ENCODE data around the gene VWC2L.

Gene VWC2L

DNA sequence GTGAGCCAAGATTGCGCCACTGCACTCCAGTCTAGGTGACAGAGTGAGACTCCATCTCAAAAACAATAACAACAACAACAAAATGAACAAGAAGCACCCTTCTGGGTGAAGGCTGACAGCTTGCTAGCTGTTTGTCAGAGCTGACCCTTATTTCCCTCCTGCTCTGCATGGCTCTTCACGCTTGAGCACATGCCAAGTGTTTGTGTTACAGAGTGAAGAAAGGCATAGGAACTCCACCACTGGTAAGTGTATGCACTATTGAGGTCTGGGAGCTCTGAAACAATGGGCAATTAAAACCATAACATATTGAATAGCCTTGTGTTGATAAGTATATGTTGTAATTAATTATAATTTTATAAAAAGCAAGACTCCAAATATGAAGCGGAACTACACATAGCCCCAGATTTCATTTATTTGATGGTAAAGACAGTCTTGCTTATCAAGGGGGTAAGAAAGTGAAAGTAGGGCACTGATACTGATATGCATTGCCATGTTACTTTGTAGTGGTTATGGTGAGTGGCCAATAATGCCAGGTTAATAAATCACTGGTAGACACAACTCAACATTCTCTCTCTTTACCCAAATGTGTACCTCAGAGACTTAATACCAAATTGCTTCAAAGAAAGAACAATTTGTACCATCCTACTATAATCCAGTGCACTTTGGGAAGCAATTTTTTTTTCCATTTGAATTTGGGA is 163.4 kb downstream of the VWC2L start:
- peak in 1 of 42 donors; percentile 10 for DNase-seq
- intact Hi-C loops (cut with DNase I): no loop called here

DNA sequence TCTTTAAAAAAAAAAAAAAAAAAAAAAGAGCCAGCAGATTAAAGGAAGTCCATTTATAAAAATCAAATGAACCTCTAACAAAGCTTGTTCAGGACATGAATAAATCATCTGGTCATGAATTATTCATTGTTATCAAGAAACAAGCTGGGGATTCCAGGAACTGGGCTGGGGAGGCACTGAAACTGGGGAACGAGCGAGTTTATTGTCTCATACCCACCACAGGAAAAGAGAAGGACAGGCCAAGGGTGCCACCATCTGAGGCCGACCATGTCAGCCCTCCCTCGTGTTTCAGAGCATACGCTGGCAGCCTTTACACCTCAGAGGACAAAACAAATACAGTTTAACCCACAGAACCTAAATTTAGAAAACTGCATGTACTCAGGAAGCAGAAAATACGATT is 164.2 kb downstream of the VWC2L start:
- intact Hi-C loops (cut with DNase I): no loop called here
- peak; percentile 44 to 95 (median 81) for DNase-seq

DNA sequence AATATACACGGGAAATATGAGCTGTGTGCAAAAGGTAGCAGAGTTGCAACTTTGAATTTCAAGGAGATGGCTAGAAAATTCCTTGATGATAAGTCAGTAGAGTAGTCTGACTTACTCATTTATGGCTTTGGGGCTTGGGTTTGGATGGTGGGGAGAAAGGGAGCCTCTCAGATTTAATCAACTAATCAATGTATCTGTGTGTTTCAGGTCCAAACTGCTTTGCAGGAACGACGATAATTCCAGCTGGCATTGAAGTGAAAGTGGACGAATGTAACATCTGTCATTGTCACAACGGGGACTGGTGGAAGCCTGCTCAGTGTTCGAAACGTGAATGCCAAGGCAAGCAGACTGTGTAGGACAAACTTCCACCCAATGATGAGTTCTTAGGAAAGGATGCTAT is 164.6 kb downstream of the VWC2L start:
- intact Hi-C loops (cut with DNase I): no loop called here
- peak in 17 of 42 donors; percentile 7 to 61 (median 25) for DNase-seq

DNA sequence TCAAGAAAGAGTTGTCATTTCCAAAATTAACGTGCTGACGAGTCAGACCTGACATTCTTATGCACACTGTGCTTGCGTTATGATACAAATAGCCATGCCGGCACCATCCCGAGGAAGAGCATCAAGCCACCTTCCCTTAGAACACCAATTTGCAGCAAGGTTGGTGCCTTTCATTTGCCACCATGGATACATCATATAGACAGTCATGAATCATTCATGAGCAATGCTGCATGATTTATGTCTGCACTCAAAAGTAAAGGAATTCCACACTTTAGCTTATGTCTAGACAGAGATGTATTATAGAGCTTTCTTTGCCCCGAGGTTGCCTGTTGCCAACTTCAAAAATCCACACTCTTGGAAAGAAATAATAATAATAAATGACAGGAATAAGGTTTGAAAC is 166.9 kb downstream of the VWC2L start:
- DNase-seq: no peak
- intact Hi-C loops (cut with DNase I): no loop called here

DNA sequence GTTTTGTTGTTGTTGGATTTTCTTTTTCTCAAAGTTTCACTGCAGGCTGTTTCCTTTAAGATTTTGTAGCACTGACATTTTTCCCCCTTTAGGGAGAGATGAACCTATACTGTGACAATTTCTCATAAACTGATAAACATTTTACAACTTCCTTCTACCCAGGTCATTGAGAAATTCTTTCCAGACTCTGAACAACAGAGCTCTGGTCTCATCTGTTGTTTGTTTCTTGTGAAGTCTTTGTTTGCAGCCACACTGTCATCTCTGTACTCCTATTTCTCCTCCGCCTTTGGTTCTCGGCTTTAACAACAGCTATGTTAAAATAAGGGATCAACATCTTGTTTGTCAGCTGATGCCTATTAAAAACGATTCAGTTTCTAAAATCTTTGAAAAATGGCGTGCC is 167.6 kb downstream of the VWC2L start:
- DNase-seq: peak in 1 of 42 donors; percentile 8
- intact Hi-C loops (cut with DNase I): no loop called here

DNA sequence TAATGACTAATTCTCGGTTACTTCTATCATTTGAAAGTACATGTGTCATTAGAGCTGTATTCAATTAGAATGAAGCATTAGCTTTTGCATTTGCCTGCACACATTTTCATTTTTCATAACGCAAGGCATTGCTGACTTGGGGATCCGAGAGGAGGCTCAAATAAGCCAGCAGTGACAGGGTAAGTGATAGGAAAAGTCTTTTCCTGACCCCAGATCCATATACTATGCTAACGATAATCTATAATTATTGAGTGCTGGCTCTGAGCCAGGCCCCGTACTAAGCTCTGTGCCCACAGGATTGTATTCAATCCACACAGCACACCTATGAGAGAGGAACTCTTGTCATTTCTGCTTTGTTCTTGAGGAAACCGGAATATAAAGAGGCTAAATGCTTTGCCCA is 168.2 kb downstream of the VWC2L start:
- no peak for DNase-seq
- intact Hi-C loops (cut with DNase I): no loop called here

DNA sequence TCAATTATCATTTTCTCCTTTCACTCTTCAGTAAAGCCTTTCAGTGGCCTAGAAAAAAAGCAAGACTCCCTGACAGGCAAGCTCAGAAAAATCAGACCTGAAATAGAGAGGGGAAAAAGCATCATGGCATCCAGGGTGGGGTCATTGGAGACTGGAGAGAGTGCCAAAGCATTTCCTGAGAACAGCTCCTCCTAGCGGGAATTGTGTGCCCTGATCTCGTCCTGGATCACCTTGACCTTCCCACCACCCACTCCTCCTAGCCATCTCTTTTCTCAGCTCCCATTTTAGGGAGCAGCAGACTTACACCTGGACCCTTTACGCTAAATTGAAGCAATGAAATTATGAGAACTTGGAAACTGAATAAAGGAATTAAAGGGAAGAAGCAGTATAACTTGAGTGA is 176.6 kb downstream of the VWC2L start:
- no peak for DNase-seq
- intact Hi-C loops (cut with DNase I): no loop called here

DNA sequence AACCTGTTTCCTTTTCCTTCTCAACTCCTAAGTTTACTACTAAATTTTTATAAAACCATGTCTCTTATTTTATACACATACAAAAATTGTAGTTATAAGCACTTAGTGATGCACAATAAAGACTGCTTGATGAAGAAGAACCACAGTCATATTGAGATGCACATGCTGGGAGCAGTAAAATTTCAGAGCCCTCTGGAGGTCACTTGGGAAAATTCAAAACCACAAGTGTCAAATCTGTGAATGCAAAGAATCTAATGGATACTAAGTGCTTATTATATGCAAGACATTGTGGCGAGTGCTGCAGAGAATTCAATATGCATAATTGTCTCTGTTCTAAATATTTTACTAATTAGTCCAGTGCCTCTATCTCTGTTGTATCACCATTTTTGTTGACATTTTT is 180.5 kb downstream of the VWC2L start:
- DNase-seq: peak in 1 of 42 donors; percentile 40
- intact Hi-C loops (cut with DNase I): no loop called here

DNA sequence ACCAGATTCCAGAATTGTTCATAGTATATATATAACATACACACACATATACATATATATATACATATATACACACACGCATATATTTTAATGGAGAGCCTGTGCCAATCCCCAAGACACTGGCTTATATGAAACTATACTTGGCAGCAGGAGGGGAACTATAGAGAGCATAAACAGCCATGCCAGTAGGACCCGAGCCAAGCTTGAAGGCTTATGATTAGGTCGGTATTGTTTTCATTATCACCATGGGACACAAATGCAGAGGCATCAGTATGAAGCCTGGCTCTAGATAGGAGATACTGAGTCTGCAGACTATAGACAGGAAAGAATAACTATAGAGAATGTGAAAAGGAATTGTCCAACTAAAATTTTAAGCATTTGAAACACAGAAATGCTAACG is 181.2 kb downstream of the VWC2L start:
- no peak for DNase-seq
- intact Hi-C loops (cut with DNase I): no loop called here

DNA sequence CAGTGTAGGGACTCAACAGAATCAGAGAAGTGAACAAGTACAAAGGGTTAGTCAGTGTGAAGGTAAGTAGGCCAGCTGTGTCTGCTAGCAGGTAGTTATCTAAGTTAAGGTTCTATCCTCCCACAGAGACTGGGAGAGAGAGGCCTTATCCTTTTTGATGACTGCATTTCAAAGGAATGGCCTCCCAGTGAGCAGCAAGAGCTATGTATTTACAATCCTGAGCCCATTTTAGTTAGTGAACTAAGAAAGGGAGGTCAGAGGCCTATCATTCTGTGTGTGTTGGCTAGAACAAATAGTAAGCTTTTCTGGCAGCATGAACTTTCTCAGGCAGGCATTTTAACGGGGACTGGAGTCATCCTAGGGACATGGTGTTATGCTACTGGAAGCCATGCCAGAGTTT is 182.9 kb downstream of the VWC2L start:
- intact Hi-C loops (cut with DNase I): no loop called here
- DNase-seq: no peak

DNA sequence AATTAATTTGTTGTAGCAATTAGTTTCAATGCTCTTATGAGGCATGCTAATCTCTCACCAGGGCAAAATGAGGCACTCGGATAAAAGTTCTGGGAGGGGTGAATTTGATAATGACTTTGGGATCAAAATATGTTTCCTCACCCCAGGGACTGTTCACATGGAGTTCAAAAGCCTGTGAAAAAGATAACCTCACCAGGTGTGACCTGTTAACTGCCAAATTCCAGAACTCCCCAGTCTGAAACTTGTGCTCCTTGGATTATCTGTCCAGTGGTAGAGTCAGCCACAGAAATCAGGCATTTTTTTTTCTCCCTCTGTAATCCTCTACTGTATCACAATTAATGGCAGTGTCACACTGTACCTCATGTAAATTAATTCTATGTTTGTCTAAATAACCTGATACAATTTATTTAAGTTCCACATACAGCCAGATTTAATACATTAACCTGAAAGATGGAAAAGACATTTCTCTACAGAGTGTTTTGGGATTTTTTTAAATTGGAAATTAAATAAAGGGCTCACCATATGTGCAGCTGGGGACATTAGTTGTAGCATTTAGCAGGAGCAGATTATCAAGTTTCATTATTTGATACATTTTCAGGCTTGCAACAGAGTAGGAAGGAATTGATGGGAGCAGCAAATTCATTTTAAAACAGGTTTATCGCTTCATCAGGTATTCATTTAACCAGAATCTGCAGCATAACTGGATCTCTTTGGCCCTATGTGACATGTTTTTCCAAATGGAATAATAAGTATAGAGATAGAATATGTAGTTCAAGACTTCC is 191.2 kb downstream of the VWC2L start:
- DNase-seq: no peak
- intact Hi-C loops (cut with DNase I): no loop called here

DNA sequence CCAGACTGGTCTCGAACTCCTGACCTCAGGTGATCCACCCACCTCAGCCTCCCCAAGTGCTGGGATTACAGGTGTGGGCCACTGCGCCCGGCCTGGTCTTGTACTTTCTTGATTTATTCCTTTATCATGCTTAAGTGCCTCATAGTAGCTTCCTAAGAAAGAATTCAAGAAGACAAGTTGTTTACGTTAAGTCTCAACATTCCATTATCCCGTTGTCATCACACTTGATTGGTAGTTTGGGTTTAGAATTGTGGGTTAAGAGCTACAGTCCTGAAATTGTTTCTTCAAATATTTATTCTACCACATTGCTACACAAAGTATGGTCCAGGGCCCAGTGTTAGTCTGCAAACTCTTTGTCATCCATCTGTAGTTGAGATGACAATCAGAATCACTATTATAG is 194.0 kb downstream of the VWC2L start:
- intact Hi-C loops (cut with DNase I): no loop called here
- DNase-seq: no peak

DNA sequence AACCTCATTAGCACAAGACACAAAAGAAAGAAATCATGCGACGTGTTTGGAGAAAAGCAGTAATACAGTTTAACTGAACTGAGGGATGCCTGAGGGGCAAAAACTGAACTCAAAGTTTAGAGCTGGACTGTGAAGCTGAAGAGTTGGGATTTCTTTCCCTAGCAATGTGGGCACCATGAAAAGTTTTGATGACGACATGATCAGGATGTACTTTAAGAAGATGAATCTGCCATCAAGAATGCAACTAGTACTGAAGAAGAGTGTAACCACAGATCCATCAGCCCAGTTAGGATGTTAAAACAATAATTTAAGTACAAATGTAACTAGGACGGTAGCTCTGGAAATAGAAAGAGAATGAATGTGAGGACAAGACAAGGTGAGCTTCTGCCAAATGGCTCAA is 196.2 kb downstream of the VWC2L start:
- intact Hi-C loops (cut with DNase I): no loop called here
- DNase-seq: no peak

DNA sequence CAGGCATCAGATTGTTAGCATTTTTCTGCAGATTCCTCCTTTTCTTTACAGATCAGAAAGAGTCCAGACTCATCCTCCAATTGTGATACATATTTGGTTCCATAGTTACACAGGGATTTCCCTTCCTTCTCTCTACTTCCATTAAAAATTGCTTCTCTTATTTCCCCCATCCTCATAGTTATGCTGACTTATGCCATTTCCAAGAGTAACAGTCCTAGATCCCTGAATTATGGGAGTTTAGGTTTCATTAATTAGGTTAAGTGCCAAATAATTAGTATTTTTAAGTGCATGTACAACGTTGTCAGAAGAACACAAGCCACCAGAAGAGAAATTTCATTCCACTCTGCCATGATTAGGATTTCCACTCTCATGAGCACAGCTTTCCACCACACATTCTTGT is 200.2 kb downstream of the VWC2L start:
- intact Hi-C loops (cut with DNase I): no loop called here
- DNase-seq: no peak

DNA sequence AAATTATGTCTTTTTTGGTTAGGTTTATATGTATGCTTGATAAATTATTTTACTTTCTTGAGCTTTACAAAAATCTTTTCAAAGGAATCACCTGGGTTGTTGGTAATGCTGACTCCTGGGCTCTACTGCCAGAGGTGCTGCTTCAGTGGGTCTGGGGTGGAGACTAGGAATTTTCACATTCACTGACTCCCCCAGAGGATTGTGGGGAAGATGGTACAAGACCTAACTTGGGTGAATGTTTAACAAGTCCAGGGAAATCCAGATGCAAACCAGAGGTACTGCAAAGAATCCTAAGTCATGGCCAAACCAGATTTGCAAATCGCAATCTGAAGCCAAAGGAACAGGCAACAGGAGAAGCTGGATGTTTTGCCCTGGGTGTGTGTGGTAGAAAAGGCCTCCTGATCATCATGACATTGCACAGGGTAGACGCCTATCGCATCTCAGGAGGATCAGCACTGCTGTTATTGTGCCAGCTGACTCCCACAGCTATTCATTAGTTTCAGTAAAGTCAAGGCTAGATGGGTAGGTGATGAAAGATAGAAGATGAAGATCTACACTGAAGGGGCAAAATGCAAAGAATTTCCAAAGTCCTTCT is 213.4 kb downstream of the VWC2L start:
- intact Hi-C loops (cut with DNase I): no loop called here
- DNase-seq: no peak

DNA sequence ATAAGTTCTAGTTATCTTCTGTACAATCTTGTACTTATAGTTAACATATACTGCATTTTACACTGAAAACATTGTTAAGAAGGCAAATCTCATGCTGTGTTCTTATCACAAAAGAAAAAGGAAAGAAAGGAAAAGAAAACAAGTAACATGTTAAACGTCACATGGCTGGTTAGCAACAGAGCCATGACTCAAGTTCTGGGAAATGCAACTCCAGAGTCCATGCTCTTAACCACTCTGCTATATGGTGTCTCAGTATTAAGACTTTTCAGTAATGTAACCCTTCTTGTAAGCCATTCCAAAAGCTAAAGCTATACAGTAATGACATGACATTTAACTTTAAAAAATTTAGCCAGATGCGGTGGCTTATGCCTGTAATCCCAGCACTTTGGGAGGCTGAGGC is 217.2 kb downstream of the VWC2L start:
- intact Hi-C loops (cut with DNase I): no loop called here
- DNase-seq: no peak

Measured in head of caudate nucleus (tissue), 42 donors.